ENCODE data around the gene ZRANB1.

The ZRANB1 gene

GRCh38 chr10:125008689-125009638 is 67.0 kb downstream of the ZRANB1 start:
- no peak for DNase-seq

- no peak for DNase-seq
Observed at GRCh38 chr10:125009661-125010161, 67.8 kb downstream of the ZRANB1 start.

GRCh38 chr10:125010362-125010761 is 68.4 kb downstream of the ZRANB1 start:
- no peak for DNase-seq

DNA sequence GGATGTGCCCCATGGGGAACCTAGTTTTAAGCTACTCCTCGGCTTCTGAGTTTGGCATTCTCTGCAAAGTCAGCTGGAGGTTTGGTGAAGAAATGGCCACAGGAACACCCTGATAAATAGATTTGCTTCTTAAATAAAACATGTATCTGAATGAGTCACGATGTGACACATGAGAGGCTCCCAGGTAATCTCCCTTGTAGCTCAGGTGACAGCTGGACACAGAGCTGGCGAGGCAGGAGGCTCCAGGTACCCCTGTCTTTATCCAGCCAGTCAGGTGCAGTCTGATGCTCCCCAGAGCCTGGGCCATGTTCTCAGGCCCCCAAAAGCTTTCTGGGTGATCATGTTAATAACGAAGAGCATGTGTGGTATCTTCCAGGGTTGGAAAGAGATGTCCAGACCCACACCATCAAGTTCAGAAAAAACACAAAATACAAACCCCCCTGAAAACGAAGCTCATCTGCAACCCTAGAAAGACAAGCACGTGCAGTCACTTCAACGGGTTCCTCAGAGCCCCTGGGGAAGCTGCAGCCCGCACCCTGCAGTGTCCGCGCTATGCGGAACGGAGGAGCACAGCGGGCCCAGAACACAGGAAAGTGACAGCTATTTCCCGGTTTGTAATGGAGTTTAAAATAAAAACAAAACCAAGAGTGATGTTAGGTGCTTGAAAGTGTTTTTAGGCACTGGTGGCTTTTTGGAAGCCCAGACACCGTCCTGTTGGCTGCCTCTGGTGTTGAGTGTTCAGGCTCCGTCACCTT is 69.4 kb downstream of the ZRANB1 start:
- DNase-seq: no peak

DNA sequence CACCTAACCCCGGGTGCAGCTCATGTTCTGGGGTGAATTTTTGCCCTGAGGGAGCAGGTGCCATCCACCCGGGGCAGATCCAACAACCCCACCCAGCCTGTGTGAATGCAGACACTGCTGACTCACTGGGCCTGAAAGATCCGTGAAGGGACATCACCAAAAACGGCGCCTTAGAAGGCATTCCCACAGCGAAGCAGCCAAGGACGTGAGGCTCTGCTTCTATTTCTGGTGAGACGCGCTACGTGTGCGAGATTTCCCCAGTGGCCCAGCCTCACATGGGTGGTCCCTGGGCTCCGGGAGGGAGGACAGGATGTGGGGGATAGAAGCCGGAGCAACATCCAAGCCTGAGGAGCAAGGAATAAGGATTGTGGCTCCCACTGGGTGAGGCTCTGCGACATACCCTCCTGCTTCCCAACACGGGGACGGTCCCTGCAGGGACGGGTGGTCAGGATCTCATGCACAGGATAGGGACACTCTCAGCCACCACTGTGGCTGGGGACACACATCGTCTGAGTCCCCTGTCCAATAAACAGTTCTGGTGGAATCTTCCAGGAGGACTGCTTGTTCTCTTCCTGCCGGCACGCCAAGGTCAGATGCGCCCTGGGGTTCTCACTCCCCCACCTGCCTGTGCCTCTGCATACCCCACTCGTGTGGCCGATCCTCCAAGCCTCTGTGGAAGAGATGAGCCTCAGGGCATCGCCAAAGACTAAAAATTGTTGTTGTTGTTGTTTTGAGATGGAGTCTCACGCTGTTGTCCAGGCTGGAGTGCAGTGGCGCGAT is 70.2 kb downstream of the ZRANB1 start:
- DNase-seq: no peak

DNA sequence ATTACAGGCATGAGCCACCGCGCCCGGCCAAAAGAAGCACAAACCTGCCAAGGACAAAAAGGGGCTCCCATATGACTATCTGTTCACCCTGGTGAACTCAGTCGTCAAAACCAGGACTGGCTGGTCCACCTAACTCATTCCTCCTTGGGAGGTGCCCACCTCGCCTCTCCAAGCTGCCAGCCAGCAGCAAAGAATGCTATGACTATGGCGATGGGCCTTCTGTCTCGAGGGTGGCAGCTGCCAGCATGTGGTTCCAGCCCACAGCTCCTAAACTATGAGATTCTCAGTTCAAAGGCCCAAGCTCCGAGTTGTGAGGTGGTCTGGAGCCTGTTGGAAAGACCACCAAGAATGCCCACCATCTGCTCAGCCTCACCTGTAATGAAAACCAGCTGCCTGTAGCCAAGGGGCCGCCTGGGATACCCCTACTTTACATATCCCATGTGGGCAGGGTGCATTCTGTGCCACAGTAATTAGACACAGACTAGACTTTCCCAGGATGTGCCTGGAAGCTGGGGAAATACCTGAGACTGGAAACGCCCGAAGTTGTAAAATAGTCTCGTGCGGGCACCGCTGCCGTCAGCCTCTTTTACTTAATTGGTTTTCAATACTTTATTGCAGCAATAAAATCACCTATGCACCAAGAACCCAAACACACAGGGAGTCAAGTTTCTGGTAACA is 71.1 kb downstream of the ZRANB1 start:
- DNase-seq: no peak

DNA sequence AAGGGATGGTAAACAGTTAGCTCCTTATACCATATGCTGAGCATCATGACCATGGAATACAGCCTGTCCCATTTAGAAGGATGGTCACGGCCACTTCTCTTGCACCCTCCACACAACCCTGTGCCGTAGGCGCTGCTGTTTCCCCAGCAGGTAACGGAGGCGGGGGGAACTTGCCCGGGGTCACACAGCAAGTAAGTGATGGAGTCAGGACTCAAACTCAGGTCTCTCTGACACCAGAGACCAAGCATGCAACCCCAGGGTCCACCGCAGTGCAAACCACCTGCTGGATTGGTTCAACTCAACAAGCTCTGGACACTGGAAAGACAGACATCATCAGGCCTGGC is 71.6 kb downstream of the ZRANB1 start:
- DNase-seq: no peak

GRCh38 chr10:125014086-125014830 is 72.3 kb downstream of the ZRANB1 start:
- DNase-seq: no peak

- no peak for DNase-seq
Observed at GRCh38 chr10:125014836-125015355, 73.0 kb downstream of the ZRANB1 start.

DNA sequence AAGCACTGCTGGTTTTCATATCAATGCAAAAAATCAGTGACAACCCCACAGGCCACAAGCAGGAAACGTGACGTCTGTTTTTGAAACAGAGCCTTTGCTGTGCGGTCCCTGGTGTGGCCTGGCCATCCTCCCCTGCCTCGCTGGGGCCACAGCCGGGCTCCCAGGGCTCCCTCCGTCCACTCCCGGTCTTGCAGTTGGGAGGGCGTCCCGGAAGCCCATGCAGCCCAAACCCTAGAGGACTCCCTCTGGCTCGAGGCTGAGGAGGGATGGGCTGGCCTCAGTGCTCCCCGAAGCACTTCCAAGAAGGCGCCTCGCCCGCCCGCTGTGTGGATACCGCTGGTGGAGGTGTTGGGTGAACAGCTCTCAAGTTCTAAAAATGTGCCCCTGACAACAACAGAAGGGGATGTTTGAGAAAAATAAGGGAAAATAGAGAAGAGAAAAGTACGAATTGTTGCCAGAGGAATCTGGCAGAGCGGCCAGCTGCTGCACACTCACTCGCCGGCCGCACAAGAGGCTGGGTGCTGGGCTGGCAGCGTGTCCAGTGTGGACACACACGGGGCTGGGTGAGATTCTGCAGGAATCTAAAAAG is 73.5 kb downstream of the ZRANB1 start:
- DNase-seq: no peak

DNA sequence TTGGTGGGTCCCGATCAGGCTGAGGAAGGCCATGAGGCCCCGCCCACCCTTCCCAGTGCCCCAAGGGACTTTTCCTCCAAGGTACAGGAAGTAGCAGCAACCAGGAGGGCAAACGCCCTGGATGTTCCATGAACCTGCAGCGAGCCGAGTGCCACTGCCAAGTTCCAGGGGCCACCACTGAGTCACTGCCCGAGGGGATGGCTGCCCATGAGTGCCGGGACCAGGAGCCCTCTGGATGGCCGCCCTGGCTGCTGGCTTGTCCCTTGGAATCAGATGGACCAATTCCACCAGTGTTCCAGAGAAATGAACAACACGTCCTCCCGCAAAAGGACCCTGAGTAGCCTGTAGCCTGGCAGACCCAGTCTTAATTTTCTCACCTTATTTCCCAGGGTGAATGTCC is 74.2 kb downstream of the ZRANB1 start:
- DNase-seq: no peak

- DNase-seq: no peak
Observed at GRCh38 chr10:125016611-125017202, 74.8 kb downstream of the ZRANB1 start.

GRCh38 chr10:125017547-125018298 is 75.8 kb downstream of the ZRANB1 start:
- DNase-seq: no peak

GRCh38 chr10:125018576-125019143 is 76.7 kb downstream of the ZRANB1 start:
- no peak for DNase-seq

- no peak for DNase-seq
Observed at GRCh38 chr10:125020386-125020785, 78.5 kb downstream of the ZRANB1 start.

DNA sequence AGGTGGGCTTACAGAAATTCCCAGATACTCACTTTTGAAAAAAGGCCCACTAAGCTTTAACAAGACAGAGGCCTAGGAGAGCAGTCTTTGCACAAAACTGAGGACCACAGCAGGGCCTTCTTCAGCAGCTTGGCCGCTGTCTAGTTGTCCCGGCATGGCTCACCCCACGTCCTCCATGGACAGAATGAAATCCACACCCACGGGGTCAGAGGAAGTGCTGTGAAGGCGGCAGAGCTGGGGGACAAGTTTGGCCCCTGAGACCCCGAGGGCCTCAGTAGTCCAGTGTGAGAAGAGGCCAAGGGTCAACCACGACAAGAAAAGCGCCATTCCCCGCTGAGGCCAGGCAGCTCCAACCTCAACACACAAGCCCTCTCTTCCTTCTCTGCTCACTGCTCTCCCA is 78.9 kb downstream of the ZRANB1 start:
- no peak for DNase-seq

- DNase-seq: no peak
Observed at GRCh38 chr10:125021686-125022344, 79.9 kb downstream of the ZRANB1 start.

DNA sequence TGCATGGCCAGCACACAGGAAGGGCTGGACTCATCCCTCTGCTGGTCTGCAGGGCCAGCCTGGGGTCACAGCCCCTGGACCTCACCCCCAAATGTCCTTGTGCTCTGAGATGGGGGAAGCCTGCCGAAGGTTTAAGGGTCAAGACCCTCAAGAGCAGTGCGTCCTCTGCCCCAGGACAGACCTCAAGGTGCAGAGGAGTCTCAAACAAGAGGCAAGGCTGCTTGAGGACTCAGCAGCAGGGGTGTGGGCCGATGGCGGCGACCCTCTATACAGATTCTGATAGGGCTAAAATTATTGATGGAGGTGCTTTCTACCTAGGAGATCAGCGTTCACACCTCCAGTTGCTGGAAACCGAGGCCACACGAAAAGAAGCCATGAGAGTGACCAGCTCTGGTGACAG is 80.7 kb downstream of the ZRANB1 start:
- no peak for DNase-seq

DNA sequence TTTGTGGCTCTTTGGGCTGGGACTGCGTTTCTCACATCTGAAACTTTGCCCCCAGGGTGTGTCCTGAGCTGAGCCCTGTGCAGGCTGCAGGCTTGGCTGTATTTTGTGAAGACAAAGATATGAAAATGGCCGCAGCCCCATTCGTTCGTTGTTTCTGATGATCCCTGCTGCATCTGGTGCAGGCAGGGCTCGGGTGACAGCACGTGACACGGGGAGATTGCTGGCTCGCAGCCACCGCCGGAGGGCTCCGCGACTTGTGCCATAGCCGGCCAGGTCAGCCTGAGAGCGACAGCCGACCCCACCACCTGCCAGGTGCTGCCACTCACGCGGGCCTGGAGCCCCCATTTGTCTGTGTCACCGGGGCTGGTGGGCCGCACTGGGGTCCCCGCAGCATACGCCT is 81.3 kb downstream of the ZRANB1 start:
- no peak for DNase-seq
